Body of pancreas (tissue), 4 donors: ENCODE results near the gene DIP2B. TPM values are rescaled to one million over a fixed set of nuclear protein-coding genes. Genes with fewer than 3 reads are reported as not detected.
A peak's percentile ranks its signal among the peaks of the same experiment; 100 is the strongest.
"Not testable (repeated sequence)": the region's sequence is repeated elsewhere in the genome, so short reads cannot be mapped to it uniquely, and the experiment has no call there.

Experiments
- ATAC-seq: fragments of 150-250 bp; one replicate; pipeline ENCODE4 v1.9.1; 2016
- DNase-seq, 4 donors: peaks; one replicate each; pipeline ENCODE4 v3.0.0-alpha.2; 2019
- H3K27ac ChIP-seq, 4 donors: fragments of 200-600 bp; sonication (generic); 1 replicate in 3 of 4; 2 replicates in 1 of 4; pipeline versions ENCODE4 v1.5.1 to v1.6.1; 2016 to 2019; ENCODE audit warnings: mild to moderate bottlenecking in 1 of 4, mixed read lengths in 1 of 4, moderate library complexity in 1 of 4
- H3K27me3 ChIP-seq, 2 donors: fragments of 200-600 bp; sonication (generic); one replicate each; pipeline ENCODE4 v1.6.0; 2016; ENCODE audit warnings: mild to moderate bottlenecking in 1 of 2
- H3K36me3 ChIP-seq, 2 donors: fragments of 200-600 bp; sonication (generic); replicated peaks in 1 of 2; 2 replicates each; pipeline ENCODE4 v1.5.1; 2016; ENCODE audit warnings: low read depth in 2 of 2; ENCODE audit not compliant: insufficient read depth in 1 of 2
- H3K4me1 ChIP-seq: fragments of 200-600 bp; sonication (generic); one replicate; pipeline ENCODE4 v1.6.0; 2016
- H3K4me3 ChIP-seq, 2 donors: fragments of 200-600 bp; sonication (generic); 1 replicate in 1 of 2; 2 replicates in 1 of 2; pipeline ENCODE4 v1.5.1; 2016 to 2019
- H3K9me3 ChIP-seq, 3 donors: fragments of 200-600 bp; sonication (generic); 1 replicate in 2 of 3; 2 replicates in 1 of 3; pipeline ENCODE4 v1.5.1; 2016
- POLR2A ChIP-seq, 3 donors: fragments of 450-650 bp; IDR thresholded peaks; one replicate each; pipeline ENCODE4 v1.6.1; 2016; ENCODE audit warnings: antibody characterized with exemption in 3 of 3, mild to moderate bottlenecking in 2 of 3
- WGBS, 2 donors: methylation state at CpG; one replicate each; pipeline ENCODE4 v1.1.5; 2017; 5-methylcytosine and 5-hydroxymethylcytosine counted together
- intact Hi-C: fragments of 100-400 bp; cut with DNase I; formaldehyde crosslinking; loops from one replicate; pipeline ENCODE4 v1.15.1; 2023
- total RNA-seq, 2 donors: library from RNA; depleted of rRNA; stranded (reverse); fragments of >200 nt; gene quantifications; one replicate each; pipeline ENCODE4 v1.1.0, GENCODE V29; 2016
- TF ChIP-seq, protein P1 (sequence below), 7 experiments: fragments of 450-650 bp in 4 of 7; fragments of 200-600 bp in 3 of 7; sonication (generic) in 3 of 7; IDR thresholded peaks; one replicate each; pipeline ENCODE4 v1.5.1; 2016 to 2019; ENCODE audit warnings: antibody characterized with exemption in 7 of 7

The DIP2B gene
- total RNA-seq, 2 donors from 2014 or later: 15.8 to 28.7 TPM

DNA sequence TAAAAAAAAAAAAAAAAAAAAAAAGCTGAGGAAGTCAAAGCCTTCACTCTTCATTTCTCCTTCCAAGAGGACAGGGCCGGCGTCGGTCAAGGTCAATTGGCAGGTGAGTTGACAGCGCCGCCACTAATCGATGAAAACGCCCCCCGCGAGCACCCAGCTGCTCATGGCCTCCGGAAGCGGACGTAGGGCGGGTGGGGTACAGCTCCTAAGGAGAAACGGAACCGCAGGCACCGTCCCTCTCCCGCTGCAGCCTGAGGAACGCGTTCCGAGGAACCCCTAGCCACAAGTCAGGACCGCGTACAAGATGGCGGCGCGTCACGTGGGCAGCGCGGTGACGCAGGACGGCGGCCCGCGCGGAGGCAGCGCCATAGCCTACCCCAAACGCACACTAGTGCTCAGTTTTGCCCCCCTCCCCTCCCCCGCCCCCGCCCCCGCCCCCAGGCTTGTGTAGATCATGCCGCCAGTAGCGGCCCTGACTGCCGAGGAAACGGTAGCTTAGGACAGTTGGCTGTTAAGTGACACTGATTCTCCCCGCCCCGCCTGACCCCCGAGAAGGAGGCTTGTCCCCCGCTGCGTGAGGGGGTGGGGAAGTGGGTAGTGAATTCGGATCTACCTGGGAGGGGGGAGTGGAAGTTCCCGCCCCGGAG is 259.0 kb downstream of the DIP2B start, which contains the start of gene ATF1:
TSS of gene ATF1 (plus strand) at position 463 of the 647 bp plus-strand sequence. CDS start 16,045 bp downstream, outside the sequence.
- DNase-seq (peak; percentile 89 to 93 (median 92)), ATAC-seq (peak; percentile 93)
- intact Hi-C loops: no loop called here
- peak within 1 kb of the TSS; percentile 90 to 99 for H3K4me3 ChIP-seq
- no peaks in the 10 kb centered on the region for H3K9me3 ChIP-seq
- H3K27me3 ChIP-seq: no peaks in the 10 kb centered on the region
- H3K27ac ChIP-seq: peak within 1 kb of the TSS; percentile 86 to 99 (median 98)
- WGBS, 2 donors: 0% methylated on average over 9 to 50 of the region's 51 CpGs
- H3K36me3 ChIP-seq: no peaks in the 10 kb centered on the region
- peaks cover 43% of the 10 kb centered on the region for H3K4me1 ChIP-seq
- peak; percentile 61 to 85 (median 79) for TF ChIP-seq POLR2A (IDR thresholded peaks at IDR 0.05)
- TF ChIP-seq, protein P1, sequence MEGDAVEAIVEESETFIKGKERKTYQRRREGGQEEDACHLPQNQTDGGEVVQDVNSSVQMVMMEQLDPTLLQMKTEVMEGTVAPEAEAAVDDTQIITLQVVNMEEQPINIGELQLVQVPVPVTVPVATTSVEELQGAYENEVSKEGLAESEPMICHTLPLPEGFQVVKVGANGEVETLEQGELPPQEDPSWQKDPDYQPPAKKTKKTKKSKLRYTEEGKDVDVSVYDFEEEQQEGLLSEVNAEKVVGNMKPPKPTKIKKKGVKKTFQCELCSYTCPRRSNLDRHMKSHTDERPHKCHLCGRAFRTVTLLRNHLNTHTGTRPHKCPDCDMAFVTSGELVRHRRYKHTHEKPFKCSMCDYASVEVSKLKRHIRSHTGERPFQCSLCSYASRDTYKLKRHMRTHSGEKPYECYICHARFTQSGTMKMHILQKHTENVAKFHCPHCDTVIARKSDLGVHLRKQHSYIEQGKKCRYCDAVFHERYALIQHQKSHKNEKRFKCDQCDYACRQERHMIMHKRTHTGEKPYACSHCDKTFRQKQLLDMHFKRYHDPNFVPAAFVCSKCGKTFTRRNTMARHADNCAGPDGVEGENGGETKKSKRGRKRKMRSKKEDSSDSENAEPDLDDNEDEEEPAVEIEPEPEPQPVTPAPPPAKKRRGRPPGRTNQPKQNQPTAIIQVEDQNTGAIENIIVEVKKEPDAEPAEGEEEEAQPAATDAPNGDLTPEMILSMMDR (IDR thresholded peaks at IDR 0.05): no peak

DNA sequence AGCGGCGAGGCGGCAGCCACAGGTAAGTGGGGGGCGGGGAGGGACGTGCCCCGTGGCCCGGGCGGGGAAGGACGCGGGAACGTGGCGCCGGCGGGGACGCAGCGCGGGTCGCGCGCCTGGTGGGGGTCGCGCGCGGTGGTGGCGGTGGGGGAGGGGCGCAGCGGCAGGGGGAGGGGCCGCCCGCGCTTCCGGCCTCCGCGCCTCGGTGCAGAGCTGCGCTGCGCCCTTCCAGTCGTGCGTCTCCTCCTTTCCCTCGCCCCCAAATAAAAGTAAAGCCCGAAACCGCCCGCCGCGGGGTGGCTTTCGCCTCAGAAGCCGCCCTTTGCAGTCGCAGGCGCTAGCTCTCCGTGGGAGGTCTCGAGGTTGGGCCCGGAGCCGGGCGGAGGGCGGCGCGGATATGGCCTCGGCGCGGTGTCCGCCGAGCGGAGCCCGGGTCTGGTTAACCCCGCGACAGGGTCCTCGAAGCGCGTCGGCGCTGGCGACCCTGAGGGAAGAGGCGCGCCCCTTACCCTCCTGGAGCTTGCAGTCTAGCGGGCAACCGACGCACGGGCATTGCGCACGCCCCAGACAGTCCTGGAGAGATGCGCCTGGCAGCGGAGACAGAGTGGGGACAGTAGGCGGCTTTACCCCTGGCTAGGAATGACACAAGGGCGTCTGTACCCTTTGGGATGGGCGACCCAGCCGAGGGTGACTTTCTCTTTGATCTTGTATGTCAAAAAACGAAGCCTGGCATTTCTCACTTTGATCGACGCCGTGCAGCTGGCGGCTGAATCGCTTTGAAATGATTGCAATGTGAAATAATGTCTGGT is 259.7 kb downstream of the DIP2B start:
- intact Hi-C loops: no loop called here
- ATAC-seq: peak; percentile 68
- Histone ChIP-seq H3K27me3 (no peaks in the 10 kb centered on the region), H3K36me3 (no peaks in the 10 kb centered on the region), H3K4me3 (peak overlapping the region; percentile 90 to 99), H3K27ac (peak overlapping the region; percentile 86 to 99 (median 98)), H3K9me3 (no peaks in the 10 kb centered on the region), H3K4me1 (peaks cover 47% of the 10 kb centered on the region)
- TF ChIP-seq, protein P1 (IDR thresholded peaks at IDR 0.05): peak in 1 of 7 experiments; percentile 4
- peak in 2 of 3 donors; percentile 5 to 41 for TF ChIP-seq POLR2A (IDR thresholded peaks at IDR 0.05)
- DNase-seq: peak; percentile 26 to 68 (median 34)
- WGBS, 2 donors: 0 to 7% methylated on average over 3 to 88 of the region's 91 CpGs

DNA sequence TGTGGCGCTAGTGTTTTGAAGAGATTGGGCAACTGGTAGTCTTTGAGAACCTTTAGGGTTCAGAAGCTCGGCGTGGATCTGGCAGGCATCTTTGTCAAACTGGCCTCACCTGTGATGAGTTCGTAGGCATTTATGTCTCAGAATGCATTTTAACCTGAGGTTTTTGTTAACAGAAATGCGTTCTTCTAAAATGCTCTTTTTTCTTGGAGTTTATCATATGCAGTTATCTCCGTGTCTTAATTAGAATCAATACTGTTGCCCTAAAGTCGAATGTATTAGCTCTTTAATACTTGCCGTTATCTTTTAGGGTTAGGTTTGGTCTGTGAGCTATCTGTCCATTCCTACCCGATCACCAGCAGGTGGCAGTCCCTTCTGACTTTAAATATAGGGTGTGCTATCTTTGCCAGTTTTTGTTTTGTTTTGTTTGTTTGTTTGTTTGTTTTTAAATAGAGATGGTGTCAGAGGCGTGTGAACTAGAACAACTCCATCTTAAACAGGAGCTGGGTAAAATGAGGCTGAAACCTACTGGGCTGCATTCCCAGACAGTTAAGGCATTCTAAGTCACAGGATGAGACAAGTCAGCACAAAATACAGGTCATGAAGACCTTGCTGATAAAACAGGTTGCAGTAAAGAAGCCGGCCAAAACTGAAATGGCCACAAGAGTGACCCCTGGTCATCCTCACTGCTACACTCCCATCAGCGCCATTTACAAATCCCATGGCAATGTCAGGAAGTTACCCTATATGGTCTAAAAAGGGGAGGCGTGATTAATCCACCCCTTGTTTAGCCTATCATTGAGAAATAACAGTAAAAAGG is 260.5 kb downstream of the DIP2B start:
- Histone ChIP-seq H3K27me3 (no peaks in the 10 kb centered on the region), H3K4me1 (peaks cover 47% of the 10 kb centered on the region), H3K9me3 (no peaks in the 10 kb centered on the region), H3K36me3 (no peaks in the 10 kb centered on the region), H3K27ac (peak overlapping the region; percentile 86 to 99 (median 98)), H3K4me3 (peak overlapping the region; percentile 90 to 99)
- TF ChIP-seq, protein P1 (IDR thresholded peaks at IDR 0.05): peak; percentile 51 to 80 (median 65)
- no peak for TF ChIP-seq POLR2A (IDR thresholded peaks at IDR 0.05)
- peak; percentile 38 to 59 (median 48) for DNase-seq
- 13 to 15% methylated on average over 13 of the region's 13 CpGs for WGBS, 2 donors
- intact Hi-C loops: no loop called here
- no peak for ATAC-seq

DNA sequence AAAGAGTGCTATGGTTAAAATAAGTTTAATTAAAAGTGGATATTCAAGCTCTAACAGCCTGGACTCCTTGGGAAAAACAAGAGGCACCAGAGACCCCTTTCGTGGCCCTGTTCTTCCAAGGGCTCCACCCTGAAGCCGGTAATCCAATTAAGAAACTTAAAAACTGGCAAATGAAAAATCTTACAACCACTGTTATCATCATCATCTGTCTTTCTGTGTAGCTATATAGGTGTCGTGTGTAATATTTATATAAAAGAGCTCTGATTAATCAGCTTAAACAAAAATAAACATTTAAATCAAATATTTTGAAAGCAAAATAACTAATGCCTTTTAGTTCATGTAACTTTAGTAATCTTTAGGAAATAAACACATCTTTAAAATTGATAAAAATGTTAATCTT is 263.6 kb downstream of the DIP2B start:
- peaks cover 33% of the 10 kb centered on the region for H3K4me1 ChIP-seq
- H3K36me3 ChIP-seq: no peaks in the 10 kb centered on the region
- DNase-seq: no peak
- 54 to 66% methylated on average over 3 of the region's 3 CpGs for WGBS, 2 donors
- TF ChIP-seq, protein P1 (IDR thresholded peaks at IDR 0.05): no peak
- TF ChIP-seq POLR2A (IDR thresholded peaks at IDR 0.05): no peak
- H3K27me3 ChIP-seq: no peaks in the 10 kb centered on the region
- H3K9me3 ChIP-seq: no peaks in the 10 kb centered on the region
- intact Hi-C loops: no loop called here
- H3K4me3 ChIP-seq: no peak overlapping the region
- no peak overlapping the region for H3K27ac ChIP-seq
- no peak for ATAC-seq

DNA sequence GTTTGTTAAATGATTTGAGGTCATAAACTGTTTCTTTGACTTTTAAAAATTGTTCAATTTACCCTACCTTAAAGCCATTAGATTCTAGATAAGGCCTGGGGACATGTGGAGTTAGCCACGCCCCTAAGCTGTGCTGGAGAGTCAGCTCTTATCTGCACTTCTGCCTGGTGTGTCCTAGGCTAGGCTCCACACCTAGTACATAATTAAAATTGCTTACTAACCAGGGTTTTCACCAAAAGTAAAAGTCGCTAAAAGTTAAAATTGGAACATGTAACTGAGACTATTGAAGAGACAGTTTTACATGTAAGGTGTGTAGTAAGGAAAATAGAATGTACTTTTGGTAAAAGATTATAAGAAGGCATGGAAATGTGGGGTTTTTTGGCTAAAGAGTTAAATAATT is 264.0 kb downstream of the DIP2B start:
- intact Hi-C loops, H3K4me3 ChIP-seq: not testable (repeated sequence)
- 21 to 54% methylated on average over 2 of the region's 2 CpGs for WGBS, 2 donors

More for the DNA sequence above, 264.0 kb downstream of the DIP2B start:
- not testable (repeated sequence) for H3K9me3 ChIP-seq, H3K27me3 ChIP-seq, H3K27ac ChIP-seq, H3K36me3 ChIP-seq, ATAC-seq
- DNase-seq: peak; percentile 23 to 54 (median 29)
- peaks cover 33% of the 10 kb centered on the region for H3K4me1 ChIP-seq
